Measurements from ENCODE around the gene PARVA. TPM values are rescaled to one million over a fixed set of nuclear protein-coding genes. Genes with fewer than 3 reads are reported as not detected.

PARVA gene
- total RNA-seq, 1 donor from 2014 or later, result 106 TPM

DNA sequence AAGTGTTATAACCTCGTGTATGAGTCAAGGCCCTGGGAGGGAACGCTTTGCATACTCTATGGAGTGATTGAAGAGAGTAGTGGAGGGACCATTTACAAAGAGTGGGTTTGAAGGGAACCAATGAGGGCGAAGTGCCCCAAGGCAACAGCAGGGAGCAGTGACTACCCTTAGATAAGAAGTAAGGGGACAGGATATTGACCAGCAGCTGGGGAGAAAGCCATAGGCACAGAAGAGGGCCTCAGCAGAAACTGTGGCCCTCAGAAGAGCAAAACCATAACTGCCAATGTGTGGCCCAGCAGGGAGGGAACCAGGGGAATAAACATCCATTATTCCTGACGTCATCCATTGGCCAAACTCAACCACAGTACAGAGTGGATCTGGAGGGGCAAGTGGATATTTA lies 24.7 kb downstream of the PARVA start:
- Histone ChIP-seq H3K27me3 (ENCODE audit: insufficient read depth, low read length) (no peaks in the 10 kb centered on the region), H3K9me3 (ENCODE audit: insufficient read depth, low read depth, low read length) (no peaks in the 10 kb centered on the region), H3K9ac (ENCODE audit: low read length) (no peak overlapping the region), H3K79me2 (ENCODE audit: insufficient read depth, low read length) (peaks cover 94% of the 10 kb centered on the region), H3K4me3 (ENCODE audit: insufficient read depth, low read depth, low read length) (no peak overlapping the region), H3K4me2 (ENCODE audit: low read length) (peak overlapping the region; percentile 14), H3K4me1 (ENCODE audit: insufficient read depth, low read length) (peaks cover 50% of the 10 kb centered on the region), H2AFZ (ENCODE audit: low read depth, low read length) (no peak overlapping the region), H4K20me1 (ENCODE audit: insufficient read depth, low read length) (peaks cover 35% of the 10 kb centered on the region), H3K36me3 (ENCODE audit: insufficient read depth, low read length) (no peaks in the 10 kb centered on the region), H3K27ac (ENCODE audit: low read depth, low read length) (no peak overlapping the region)
- H3K36me3 Mint-ChIP-seq (ENCODE audit: low read depth, unreplicated experiment), result no peaks in the 10 kb centered on the region
- no peak overlapping the region for H3K4me3 Mint-ChIP-seq (ENCODE audit: unreplicated experiment)
- peak; percentile 39 for DNase-seq (ENCODE audit: low read depth)
- no peak overlapping the region for H3K27ac Mint-ChIP-seq (ENCODE audit: unreplicated experiment)
- no peaks in the 10 kb centered on the region for H3K27me3 Mint-ChIP-seq (ENCODE audit: low read depth, unreplicated experiment)
- TF ChIP-seq CTCF (IDR thresholded peaks at IDR 0.05; ENCODE audit: insufficient read depth, low read depth, low read length) (no peak), EZH2 (IDR thresholded peaks at IDR 0.05; ENCODE audit: insufficient read depth, low read length) (no peak)
- H3K9me3 Mint-ChIP-seq (ENCODE audit: unreplicated experiment), result no peaks in the 10 kb centered on the region
- H3K4me1 Mint-ChIP-seq (ENCODE audit: low read depth, unreplicated experiment), result peaks cover 41% of the 10 kb centered on the region
- no peak for FAIRE-seq

DNA sequence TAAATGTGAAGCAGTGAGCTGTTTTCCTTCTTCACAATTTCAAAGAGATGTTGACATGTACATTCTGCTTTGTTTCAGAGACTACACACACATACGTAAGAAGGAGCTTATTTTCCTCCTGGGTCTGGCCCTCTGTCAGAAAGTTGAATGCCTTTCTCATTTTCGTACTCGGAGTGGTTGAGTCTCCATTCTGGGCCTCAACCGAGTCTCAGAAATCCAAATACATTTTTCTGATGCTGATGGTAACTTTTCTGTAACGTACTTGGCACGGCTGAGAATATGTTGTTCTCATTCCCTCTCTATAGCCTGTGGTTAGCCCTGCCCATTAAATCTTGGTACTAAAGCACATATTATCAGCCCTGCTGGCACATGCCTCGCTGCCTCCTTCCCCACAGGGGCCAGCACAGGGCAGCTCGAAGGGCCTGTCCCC lies 25.3 kb downstream of the PARVA start:
- no peak overlapping the region for H3K4me3 ChIP-seq (ENCODE audit: insufficient read depth, low read depth, low read length)
- H2AFZ ChIP-seq (ENCODE audit: low read depth, low read length), result no peak overlapping the region
- no peaks in the 10 kb centered on the region for H3K36me3 ChIP-seq (ENCODE audit: insufficient read depth, low read length)
- Mint-ChIP-seq H3K36me3 (ENCODE audit: low read depth, unreplicated experiment) (peaks cover 4% of the 10 kb centered on the region), H3K4me1 (ENCODE audit: low read depth, unreplicated experiment) (peaks cover 35% of the 10 kb centered on the region), H3K27ac (ENCODE audit: unreplicated experiment) (peak overlapping the region; percentile 59), H3K9me3 (ENCODE audit: unreplicated experiment) (no peaks in the 10 kb centered on the region), H3K27me3 (ENCODE audit: low read depth, unreplicated experiment) (no peaks in the 10 kb centered on the region), H3K4me3 (ENCODE audit: unreplicated experiment) (no peak overlapping the region)
- peak overlapping the region; percentile 78 for H3K4me2 ChIP-seq (ENCODE audit: low read length)
- H4K20me1 ChIP-seq (ENCODE audit: insufficient read depth, low read length), result peaks cover 41% of the 10 kb centered on the region
- DNase-seq (ENCODE audit: low read depth) (peak; percentile 73), FAIRE-seq (no peak)
- H3K79me2 ChIP-seq (ENCODE audit: insufficient read depth, low read length), result peaks cover 98% of the 10 kb centered on the region
- no peaks in the 10 kb centered on the region for H3K9me3 ChIP-seq (ENCODE audit: insufficient read depth, low read depth, low read length)
- no peaks in the 10 kb centered on the region for H3K27me3 ChIP-seq (ENCODE audit: insufficient read depth, low read length)
- H3K9ac ChIP-seq (ENCODE audit: low read length), result peak overlapping the region; percentile 57
- H3K4me1 ChIP-seq (ENCODE audit: insufficient read depth, low read length), result peaks cover 44% of the 10 kb centered on the region
- TF ChIP-seq CTCF (IDR thresholded peaks at IDR 0.05; ENCODE audit: insufficient read depth, low read depth, low read length) (no peak), EZH2 (IDR thresholded peaks at IDR 0.05; ENCODE audit: insufficient read depth, low read length) (no peak)
- peak overlapping the region; percentile 74 for H3K27ac ChIP-seq (ENCODE audit: low read depth, low read length)

GRCh38 chr11:12403122-12403996 lies 26.0 kb downstream of the PARVA start:
- no peak overlapping the region for H3K4me3 Mint-ChIP-seq (ENCODE audit: unreplicated experiment)
- peaks cover 98% of the 10 kb centered on the region for H3K79me2 ChIP-seq (ENCODE audit: insufficient read depth, low read length)
- FAIRE-seq, result no peak
- no peaks in the 10 kb centered on the region for H3K9me3 Mint-ChIP-seq (ENCODE audit: unreplicated experiment)
- peak overlapping the region; percentile 59 for H3K27ac Mint-ChIP-seq (ENCODE audit: unreplicated experiment)
- H3K9me3 ChIP-seq (ENCODE audit: insufficient read depth, low read depth, low read length), result no peaks in the 10 kb centered on the region
- no peaks in the 10 kb centered on the region for H3K27me3 Mint-ChIP-seq (ENCODE audit: low read depth, unreplicated experiment)
- peak overlapping the region; percentile 79 for H3K27ac ChIP-seq (ENCODE audit: low read depth, low read length)
- H3K4me2 ChIP-seq (ENCODE audit: low read length), result peak overlapping the region; percentile 78
- no peak for TF ChIP-seq CTCF (IDR thresholded peaks at IDR 0.05; ENCODE audit: insufficient read depth, low read depth, low read length)
- TF ChIP-seq EZH2 (IDR thresholded peaks at IDR 0.05; ENCODE audit: insufficient read depth, low read length), result no peak
- H3K4me1 ChIP-seq (ENCODE audit: insufficient read depth, low read length), result peaks cover 38% of the 10 kb centered on the region
- H3K4me1 Mint-ChIP-seq (ENCODE audit: low read depth, unreplicated experiment), result peaks cover 35% of the 10 kb centered on the region
- H4K20me1 ChIP-seq (ENCODE audit: insufficient read depth, low read length), result peaks cover 44% of the 10 kb centered on the region
- H3K9ac ChIP-seq (ENCODE audit: low read length), result peak overlapping the region; percentile 57
- no peaks in the 10 kb centered on the region for H3K27me3 ChIP-seq (ENCODE audit: insufficient read depth, low read length)
- H3K4me3 ChIP-seq (ENCODE audit: insufficient read depth, low read depth, low read length), result peak overlapping the region; percentile 13
- H3K36me3 Mint-ChIP-seq (ENCODE audit: low read depth, unreplicated experiment), result peaks cover 4% of the 10 kb centered on the region
- no peaks in the 10 kb centered on the region for H3K36me3 ChIP-seq (ENCODE audit: insufficient read depth, low read length)
- DNase-seq (ENCODE audit: low read depth), result peak; percentile 88
- H2AFZ ChIP-seq (ENCODE audit: low read depth, low read length), result no peak overlapping the region

Data from astrocyte (in vitro differentiated cells and primary cell).